Cardiac muscle cell (in vitro differentiated cells and primary cell): ENCODE data around the gene ASIC1. TPM values are rescaled to one million over a fixed set of nuclear protein-coding genes. Genes with fewer than 3 reads are reported as not detected.

Experiments used
- DNase-seq, 2 donors: peaks; one replicate each; pipeline versions ENCODE4 v3.0.0 to v3.0.0-alpha.2; 2010 to 2017; ENCODE audit warnings: low read depth in 1 of 2, low spot score in 1 of 2
- H3K27ac ChIP-seq: fragments of 200-600 bp; sonication (generic); 2 replicates; pipeline ENCODE4 v1.5.1; 2016
- H3K27me3 ChIP-seq: fragments of 200-600 bp; sonication (generic); 2 replicates; pipeline ENCODE4 v1.6.0; 2016; ENCODE audit warnings: control low read depth
- H3K36me3 ChIP-seq: fragments of 200-600 bp; sonication (generic); 2 replicates; pipeline ENCODE4 v1.5.1; 2016; ENCODE audit warnings: control low read depth
- H3K4me1 ChIP-seq: fragments of 200-600 bp; sonication (generic); 2 replicates; pipeline ENCODE4 v1.8.1; 2017; ENCODE audit warnings: low read depth, mild to moderate bottlenecking, mixed run types
- H3K4me3 ChIP-seq: fragments of 200-600 bp; sonication (generic); 2 replicates; pipeline ENCODE4 v1.5.1; 2016; ENCODE audit warnings: mild to moderate bottlenecking
- H3K9me3 ChIP-seq: fragments of 200-600 bp; sonication (generic); 2 replicates; pipeline ENCODE4 v1.5.1; 2017; ENCODE audit warnings: low read depth, mild to moderate bottlenecking, control low read depth
- CTCF ChIP-seq: IDR thresholded peaks from 2 replicates; pipeline ENCODE4 v1.5.1; 2012; ENCODE audit warnings: low read depth, mild to moderate bottlenecking, low read length
- polyA plus RNA-seq: library from polyadenylated mRNA; unstranded; fragments of >200 nt; fragmentation: Nextera tagmentation; extraction: Ambion mirVana; gene quantifications from 2 replicates; pipeline ENCODE4 v1.2.1, GENCODE V29; 2016
- total RNA-seq: library from RNA; depleted of rRNA; stranded (reverse); fragments of >200 nt; gene quantifications from 2 replicates; pipeline ENCODE4 v1.2.3, GENCODE V29; 2016

ASIC1 gene
- total and polyA plus RNA-seq, 2 experiments from 2014 or later: 4.6 to 7.0 TPM

GRCh38 chr12:50042693-50043092 is 14.7 kb upstream of the ASIC1 start:
- Histone ChIP-seq H3K36me3 (no peaks in the 10 kb centered on the region), H3K9me3 (no peaks in the 10 kb centered on the region), H3K27me3 (no peaks in the 10 kb centered on the region), H3K27ac (no peak overlapping the region), H3K4me3 (no peak overlapping the region), H3K4me1 (no peaks in the 10 kb centered on the region)
- no peak for TF ChIP-seq CTCF
- no peak for DNase-seq

- Histone ChIP-seq H3K4me1 (no peaks in the 10 kb centered on the region), H3K27me3 (no peaks in the 10 kb centered on the region), H3K4me3 (no peak overlapping the region), H3K9me3 (no peaks in the 10 kb centered on the region), H3K27ac (no peak overlapping the region), H3K36me3 (no peaks in the 10 kb centered on the region)
- TF ChIP-seq CTCF: no peak
- DNase-seq: no peak
Measured at GRCh38 chr12:50043308-50043707, 14.1 kb upstream of the ASIC1 start.

GRCh38 chr12:50043854-50044253 is 13.5 kb upstream of the ASIC1 start:
- DNase-seq: no peak
- no peaks in the 10 kb centered on the region for H3K9me3 ChIP-seq

GRCh38 chr12:50047693-50048250 is 9.6 kb upstream of the ASIC1 start:
- no peak overlapping the region for H3K27ac ChIP-seq
- DNase-seq: no peak
- no peak overlapping the region for H3K4me3 ChIP-seq
- TF ChIP-seq CTCF: no peak
- H3K4me1 ChIP-seq: peaks cover 8% of the 10 kb centered on the region
- H3K36me3 ChIP-seq: no peaks in the 10 kb centered on the region
- H3K9me3 ChIP-seq: no peaks in the 10 kb centered on the region
- H3K27me3 ChIP-seq: peaks cover 9% of the 10 kb centered on the region

More at GRCh38 chr12:50043854-50044253, 13.5 kb upstream of the ASIC1 start:
- no peak for TF ChIP-seq CTCF
- no peak overlapping the region for H3K4me3 ChIP-seq
- no peaks in the 10 kb centered on the region for H3K27me3 ChIP-seq
- H3K27ac ChIP-seq: no peak overlapping the region
- no peaks in the 10 kb centered on the region for H3K36me3 ChIP-seq
- H3K4me1 ChIP-seq: no peaks in the 10 kb centered on the region

GRCh38 chr12:50049254-50050118 is 7.9 kb upstream of the ASIC1 start:
- H3K36me3 ChIP-seq: no peaks in the 10 kb centered on the region
- DNase-seq: no peak
- peaks cover 9% of the 10 kb centered on the region for H3K27me3 ChIP-seq
- H3K27ac ChIP-seq: no peak overlapping the region
- H3K9me3 ChIP-seq: no peaks in the 10 kb centered on the region
- TF ChIP-seq CTCF: no peak
- H3K4me3 ChIP-seq: no peak overlapping the region
- peaks cover 8% of the 10 kb centered on the region for H3K4me1 ChIP-seq
